WERI-Rb-1 (cell line): ENCODE data around the gene ARHGAP26.

ENCODE experiments used
- DNase-seq: peaks from one replicate; pipeline ENCODE4 v3.0.0-alpha.2; 2020
- H3K27ac ChIP-seq: fragments of 250-450 bp; sonication (Bioruptor Pico); 2 replicates; pipeline ENCODE4 v1.5.1; 2020; ENCODE audit warnings: mild to moderate bottlenecking, moderate library complexity
- H3K27me3 ChIP-seq: fragments of 250-450 bp; sonication (Bioruptor Pico); 2 replicates; pipeline ENCODE4 v1.5.1; 2021; ENCODE audit warnings: mild to moderate bottlenecking, low read depth, moderate library complexity; ENCODE audit not compliant: insufficient read depth, severe bottlenecking
- H3K36me3 ChIP-seq: fragments of 250-450 bp; sonication (Bioruptor Pico); 2 replicates; pipeline ENCODE4 v1.5.1; 2020; ENCODE audit warnings: mild to moderate bottlenecking, moderate library complexity
- H3K4me3 ChIP-seq: 2 replicates; pipeline ENCODE4 v1.5.1; 2011; ENCODE audit warnings: low read depth, mild to moderate bottlenecking, control low read depth, low read length
- H3K9me3 ChIP-seq: fragments of 250-450 bp; sonication (Bioruptor Pico); 2 replicates; pipeline ENCODE4 v1.5.1; 2021; ENCODE audit warnings: mild to moderate bottlenecking, moderate library complexity; ENCODE audit not compliant: severe bottlenecking
- CTCF ChIP-seq: IDR thresholded peaks from 2 replicates; pipeline ENCODE4 v1.5.1; 2011; ENCODE audit warnings: low read depth, mild to moderate bottlenecking, control low read depth, inconsistent platforms, low read length

Gene ARHGAP26

GRCh38 chr5:142813220-142813619 lies 43.0 kb downstream of the ARHGAP26 start:
- Histone ChIP-seq H3K4me3 (no peak overlapping the region), H3K9me3 (no peaks in the 10 kb centered on the region), H3K27me3 (no peaks in the 10 kb centered on the region), H3K36me3 (no peaks in the 10 kb centered on the region), H3K27ac (no peak overlapping the region)
- DNase-seq: no peak
- no peak for TF ChIP-seq CTCF

DNA sequence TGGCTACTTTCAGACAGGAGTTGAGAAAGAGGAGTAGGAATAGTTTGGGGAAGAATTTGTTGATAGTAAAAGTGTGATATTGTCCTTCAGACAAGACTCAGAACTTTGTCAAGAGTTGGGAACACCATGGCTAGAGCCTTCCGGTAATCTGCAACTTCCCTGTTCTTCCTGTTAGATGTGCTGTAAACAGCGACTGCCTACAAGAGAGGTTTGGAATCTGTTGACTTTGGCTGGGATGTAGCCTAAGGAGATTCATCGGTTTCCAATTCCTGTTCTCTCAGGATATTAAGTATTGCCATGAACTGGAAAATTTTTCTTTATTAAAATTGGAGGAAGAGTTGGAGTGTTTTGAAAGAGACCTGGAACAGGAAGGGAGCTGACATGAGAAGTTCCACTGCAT lies 43.9 kb downstream of the ARHGAP26 start:
- H3K4me3 ChIP-seq: no peak overlapping the region
- TF ChIP-seq CTCF: no peak
- H3K27ac ChIP-seq: no peak overlapping the region
- no peaks in the 10 kb centered on the region for H3K36me3 ChIP-seq
- no peaks in the 10 kb centered on the region for H3K27me3 ChIP-seq
- DNase-seq: no peak
- H3K9me3 ChIP-seq: no peaks in the 10 kb centered on the region

GRCh38 chr5:142815469-142815868 lies 45.3 kb downstream of the ARHGAP26 start:
- no peaks in the 10 kb centered on the region for H3K36me3 ChIP-seq
- no peak for TF ChIP-seq CTCF
- no peaks in the 10 kb centered on the region for H3K27me3 ChIP-seq
- H3K27ac ChIP-seq: no peak overlapping the region
- no peaks in the 10 kb centered on the region for H3K9me3 ChIP-seq
- no peak overlapping the region for H3K4me3 ChIP-seq
- DNase-seq: no peak

DNA sequence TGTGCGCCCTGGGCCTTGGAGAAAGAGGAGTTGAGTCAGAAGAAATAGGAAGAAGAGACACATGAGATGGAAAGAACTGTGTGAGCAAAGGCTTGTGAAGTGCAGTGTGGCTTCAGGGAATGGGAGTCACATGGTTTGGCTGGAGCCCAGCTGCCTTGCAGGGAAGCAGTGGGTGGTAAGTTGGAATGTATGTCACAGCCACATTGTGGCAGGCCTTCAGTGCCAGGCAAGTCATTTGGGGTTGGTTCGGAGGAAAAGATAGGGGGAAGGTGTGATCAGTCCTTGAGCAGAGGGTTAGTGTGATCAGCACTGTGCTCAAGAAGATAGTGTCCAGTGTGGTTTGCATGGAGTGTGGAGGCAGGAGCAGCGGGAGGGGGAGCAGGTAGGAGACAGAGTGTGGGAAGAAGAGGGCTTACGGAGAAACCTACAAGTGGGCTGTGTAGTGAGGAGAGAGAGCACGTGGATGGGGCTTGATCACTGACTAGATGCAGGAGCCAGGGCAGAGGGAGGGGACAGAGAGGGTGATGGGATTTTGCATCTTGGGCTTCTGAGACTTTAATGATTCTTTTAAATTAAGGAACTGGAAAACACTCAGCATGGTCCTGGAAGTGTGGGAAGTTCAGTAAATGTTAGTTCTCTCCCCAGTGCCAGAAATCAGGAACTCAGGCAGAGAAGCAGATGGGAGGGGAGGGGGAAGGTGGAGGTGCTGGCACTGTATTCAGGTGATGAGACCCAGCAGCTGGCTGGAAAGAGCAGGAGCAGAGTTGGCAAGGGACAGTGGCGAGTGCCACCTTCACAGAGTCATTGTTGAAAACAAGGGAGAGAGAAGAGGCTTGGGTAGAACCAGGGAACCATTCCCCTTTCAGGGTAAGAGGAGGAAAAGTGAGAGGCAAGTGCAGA lies 46.6 kb downstream of the ARHGAP26 start:
- Histone ChIP-seq H3K36me3 (no peaks in the 10 kb centered on the region), H3K27me3 (no peaks in the 10 kb centered on the region), H3K9me3 (no peaks in the 10 kb centered on the region), H3K4me3 (no peak overlapping the region), H3K27ac (no peak overlapping the region)
- DNase-seq: no peak
- TF ChIP-seq CTCF: no peak

DNA sequence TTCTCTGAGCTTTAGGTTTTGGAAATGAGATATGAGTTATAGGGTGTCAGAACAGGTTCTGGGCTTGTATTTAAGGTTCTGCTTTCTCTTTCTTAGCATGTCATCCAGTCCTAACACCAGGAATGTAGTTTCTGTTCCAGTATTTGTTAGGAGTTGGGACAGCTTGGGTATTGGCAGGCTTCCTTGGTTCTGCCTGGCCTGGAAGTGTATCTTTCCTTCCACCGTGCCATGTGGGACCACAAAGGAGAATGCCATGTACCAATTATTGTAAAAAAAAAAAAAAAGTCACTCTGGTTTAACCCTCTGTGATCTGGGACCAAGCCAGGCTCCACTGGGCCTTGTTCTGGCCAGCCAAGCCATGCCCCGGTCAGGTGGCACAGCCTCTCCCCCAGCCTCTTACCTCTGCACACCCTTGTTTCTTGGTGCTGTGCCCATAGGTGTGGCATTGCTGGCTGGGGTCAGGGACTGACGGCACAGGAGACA lies 47.8 kb downstream of the ARHGAP26 start:
- no peaks in the 10 kb centered on the region for H3K36me3 ChIP-seq
- H3K9me3 ChIP-seq: no peaks in the 10 kb centered on the region
- H3K27ac ChIP-seq: no peak overlapping the region
- DNase-seq: no peak
- TF ChIP-seq CTCF: no peak
- no peak overlapping the region for H3K4me3 ChIP-seq
- no peaks in the 10 kb centered on the region for H3K27me3 ChIP-seq
